GM12874 (cell line): Measurements from ENCODE around the gene GALR3.

Experiments
- TF ChIP-seq, protein P1 (sequence below): IDR thresholded peaks from 2 replicates; pipeline ENCODE4 v1.5.1; 2011; ENCODE audit warnings: low read depth, mild to moderate bottlenecking, control low read depth, low read length, moderate library complexity; ENCODE audit not compliant: insufficient read depth

The GALR3 gene

DNA sequence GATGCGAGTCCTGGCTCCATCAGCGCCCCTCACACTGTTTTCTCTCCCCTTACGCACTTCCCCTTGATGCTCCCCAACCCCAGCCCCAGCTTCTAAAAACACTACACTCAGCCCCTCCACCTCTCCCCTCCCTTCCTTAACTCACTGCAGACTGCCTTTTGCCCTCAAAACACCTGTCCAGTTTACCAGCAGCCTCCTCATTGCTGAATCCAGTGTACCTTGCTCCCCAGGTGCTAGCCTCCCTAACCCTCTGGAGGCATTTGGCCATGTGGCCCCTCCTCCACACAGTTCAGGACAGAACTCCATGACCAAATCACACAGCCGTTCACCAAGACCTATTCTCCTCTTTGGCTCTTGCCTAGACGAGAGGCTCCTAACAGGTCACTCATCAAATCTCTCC is 2.8 kb upstream of the GALR3 start:
- TF ChIP-seq, protein P1, sequence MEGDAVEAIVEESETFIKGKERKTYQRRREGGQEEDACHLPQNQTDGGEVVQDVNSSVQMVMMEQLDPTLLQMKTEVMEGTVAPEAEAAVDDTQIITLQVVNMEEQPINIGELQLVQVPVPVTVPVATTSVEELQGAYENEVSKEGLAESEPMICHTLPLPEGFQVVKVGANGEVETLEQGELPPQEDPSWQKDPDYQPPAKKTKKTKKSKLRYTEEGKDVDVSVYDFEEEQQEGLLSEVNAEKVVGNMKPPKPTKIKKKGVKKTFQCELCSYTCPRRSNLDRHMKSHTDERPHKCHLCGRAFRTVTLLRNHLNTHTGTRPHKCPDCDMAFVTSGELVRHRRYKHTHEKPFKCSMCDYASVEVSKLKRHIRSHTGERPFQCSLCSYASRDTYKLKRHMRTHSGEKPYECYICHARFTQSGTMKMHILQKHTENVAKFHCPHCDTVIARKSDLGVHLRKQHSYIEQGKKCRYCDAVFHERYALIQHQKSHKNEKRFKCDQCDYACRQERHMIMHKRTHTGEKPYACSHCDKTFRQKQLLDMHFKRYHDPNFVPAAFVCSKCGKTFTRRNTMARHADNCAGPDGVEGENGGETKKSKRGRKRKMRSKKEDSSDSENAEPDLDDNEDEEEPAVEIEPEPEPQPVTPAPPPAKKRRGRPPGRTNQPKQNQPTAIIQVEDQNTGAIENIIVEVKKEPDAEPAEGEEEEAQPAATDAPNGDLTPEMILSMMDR, result no peak

DNA sequence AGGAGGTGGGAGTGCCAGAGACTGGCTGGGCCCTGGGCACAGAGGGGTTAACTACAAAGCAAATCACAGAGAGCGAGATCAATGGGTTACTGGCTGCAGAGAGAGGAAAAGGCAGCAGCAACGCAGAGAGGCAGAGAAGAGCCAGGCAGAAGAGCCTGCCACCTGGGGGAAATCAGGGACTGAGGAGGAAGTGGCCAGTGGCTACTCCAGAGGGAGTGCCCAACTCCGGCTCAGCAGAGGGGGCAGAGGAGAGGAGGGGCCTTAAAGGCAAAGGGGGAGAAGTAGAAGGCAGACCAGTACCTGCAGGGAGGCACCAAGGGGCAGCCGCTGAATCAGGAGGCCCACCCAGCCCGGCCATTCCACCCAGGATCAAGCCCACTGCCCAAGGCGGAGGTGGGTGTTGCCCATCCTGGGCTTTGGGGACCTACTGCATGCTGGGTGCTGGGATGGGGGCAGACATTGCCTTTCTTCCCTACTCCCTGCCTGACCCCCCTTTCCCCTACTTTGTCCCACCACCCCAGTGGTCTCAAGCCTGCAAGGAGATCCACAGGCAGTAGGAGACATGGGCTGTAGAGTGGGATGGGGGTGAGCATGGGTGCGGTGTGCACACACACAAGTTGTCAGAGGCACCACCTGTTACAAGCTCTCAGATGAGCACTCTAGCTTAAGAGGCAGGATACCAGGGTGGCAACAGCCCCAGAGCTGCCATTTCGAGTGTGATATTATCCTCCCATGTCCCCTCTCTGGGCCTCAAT is 926 bp upstream of the GALR3 start:
- TF ChIP-seq, protein P1, result no peak

DNA sequence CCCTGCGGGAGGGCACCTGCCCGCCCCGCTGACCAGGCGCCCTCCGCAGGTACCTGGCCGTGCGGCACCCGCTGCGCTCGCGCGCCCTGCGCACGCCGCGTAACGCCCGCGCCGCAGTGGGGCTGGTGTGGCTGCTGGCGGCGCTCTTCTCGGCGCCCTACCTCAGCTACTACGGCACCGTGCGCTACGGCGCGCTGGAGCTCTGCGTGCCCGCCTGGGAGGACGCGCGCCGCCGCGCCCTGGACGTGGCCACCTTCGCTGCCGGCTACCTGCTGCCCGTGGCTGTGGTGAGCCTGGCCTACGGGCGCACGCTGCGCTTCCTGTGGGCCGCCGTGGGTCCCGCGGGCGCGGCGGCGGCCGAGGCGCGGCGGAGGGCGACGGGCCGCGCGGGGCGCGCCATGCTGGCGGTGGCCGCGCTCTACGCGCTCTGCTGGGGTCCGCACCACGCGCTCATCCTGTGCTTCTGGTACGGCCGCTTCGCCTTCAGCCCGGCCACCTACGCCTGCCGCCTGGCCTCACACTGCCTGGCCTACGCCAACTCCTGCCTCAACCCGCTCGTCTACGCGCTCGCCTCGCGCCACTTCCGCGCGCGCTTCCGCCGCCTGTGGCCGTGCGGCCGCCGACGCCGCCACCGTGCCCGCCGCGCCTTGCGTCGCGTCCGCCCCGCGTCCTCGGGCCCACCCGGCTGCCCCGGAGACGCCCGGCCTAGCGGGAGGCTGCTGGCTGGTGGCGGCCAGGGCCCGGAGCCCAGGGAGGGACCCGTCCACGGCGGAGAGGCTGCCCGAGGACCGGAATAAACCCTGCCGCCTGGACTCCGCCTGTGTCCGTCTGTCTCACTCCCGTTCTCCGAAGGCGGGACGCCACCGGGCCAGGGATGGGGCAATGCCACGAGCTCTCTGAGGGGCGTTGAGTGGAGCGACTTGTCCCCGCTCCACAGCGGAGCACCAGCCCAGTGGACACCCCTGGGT is 1.8 kb downstream of the GALR3 start:
- TF ChIP-seq, protein P1, result peak; percentile 22

DNA sequence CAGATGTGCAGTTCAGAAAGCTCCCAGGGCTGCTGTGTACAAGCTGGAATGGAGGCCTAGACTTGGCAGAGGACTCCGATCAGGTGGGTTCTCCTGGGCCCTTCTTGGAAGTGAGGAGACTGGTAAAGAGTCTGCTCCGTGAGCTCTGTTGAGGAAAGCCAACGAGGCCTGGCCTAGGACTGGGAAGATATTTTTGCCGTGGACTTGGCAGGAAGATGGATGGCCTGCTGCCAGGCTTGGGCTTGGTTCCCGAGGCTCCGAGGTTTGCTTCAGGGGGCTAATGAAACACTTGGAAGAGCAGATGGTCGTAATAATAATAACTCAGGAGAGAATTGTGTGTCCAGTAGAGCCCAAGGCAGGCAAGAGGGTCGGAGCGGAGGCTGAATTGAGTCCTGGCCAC is 3.9 kb downstream of the GALR3 start:
- TF ChIP-seq, protein P1, result no peak

DNA sequence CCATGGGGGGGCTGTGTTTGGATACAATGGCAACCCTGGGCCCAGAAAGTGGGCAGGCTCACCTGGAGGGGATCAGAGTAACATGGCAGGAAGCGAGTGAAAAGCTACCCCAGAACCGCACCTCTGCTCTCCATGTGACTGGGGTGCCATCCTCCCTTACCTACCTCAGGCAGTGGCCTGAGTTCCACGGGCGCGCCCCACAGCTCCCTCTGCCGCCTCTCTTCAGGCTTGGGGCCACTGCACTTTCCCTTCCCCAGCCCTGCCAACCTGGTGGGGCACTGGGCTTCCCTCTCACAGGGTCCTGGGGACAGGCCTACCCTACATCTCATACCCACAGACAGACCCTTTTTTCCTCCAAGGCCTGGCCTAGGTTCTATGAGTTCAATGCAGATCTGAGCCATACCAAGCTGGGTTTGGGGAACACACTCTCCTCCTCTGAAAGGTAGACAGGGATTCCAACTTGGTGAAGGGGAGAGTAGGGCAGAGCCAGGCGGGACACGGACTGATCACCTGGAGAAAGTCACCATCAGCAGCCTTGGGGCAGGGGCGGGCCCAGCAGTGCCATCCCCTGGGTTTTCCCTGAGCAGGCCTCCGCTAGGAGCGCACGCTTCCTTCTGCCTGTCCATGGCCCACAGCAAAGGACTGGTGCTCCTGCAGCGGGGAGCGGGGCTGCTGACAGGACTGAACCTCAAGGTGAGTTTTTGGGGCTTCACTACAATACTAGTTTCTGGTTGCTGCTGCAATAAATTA is 7.1 kb downstream of the GALR3 start:
- TF ChIP-seq, protein P1, result no peak

DNA sequence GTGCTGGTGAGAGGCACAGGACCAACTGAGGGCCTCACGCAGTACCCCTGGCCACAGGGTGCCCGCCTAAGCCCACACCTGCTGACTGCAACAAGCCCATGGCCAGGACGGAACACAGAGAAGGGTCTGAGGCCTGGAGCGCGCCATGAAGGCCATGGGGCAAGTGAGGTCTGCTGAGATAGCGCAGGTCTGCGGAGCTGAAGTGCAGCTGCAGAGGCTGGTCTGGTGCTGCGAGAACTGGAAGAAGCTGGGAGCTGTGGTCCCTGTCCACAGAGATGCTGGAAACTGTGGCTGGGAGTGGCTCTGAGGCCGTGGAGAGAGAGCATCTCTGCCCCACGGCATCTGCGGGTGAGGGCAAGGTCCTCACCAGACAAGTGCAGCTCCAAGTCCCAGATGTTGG is 8.3 kb downstream of the GALR3 start:
- TF ChIP-seq, protein P1, result no peak
